HepG2 (cell line): ENCODE measurements around the gene EIF3B. TPM values are rescaled to one million over a fixed set of nuclear protein-coding genes. Genes with fewer than 3 reads are reported as not detected.

ENCODE experiments used
- BCL3 ChIP-seq: sonication (generic); formaldehyde crosslinking; IDR thresholded peaks from 2 replicates; pipeline ENCODE4 v1.5.1; 2020; ENCODE audit warnings: mild to moderate bottlenecking, missing genetic modification reagents, moderate library complexity
- CREBL2 ChIP-seq: sonication (generic); formaldehyde crosslinking; IDR thresholded peaks from 2 replicates; pipeline ENCODE4 v1.8.1; 2023; ENCODE audit warnings: missing genetic modification reagents, mild to moderate bottlenecking, borderline replicate concordance
- DMTF1 ChIP-seq: sonication (generic); formaldehyde crosslinking; IDR thresholded peaks from 2 replicates; pipeline ENCODE4 v1.4.0; 2020; ENCODE audit warnings: mild to moderate bottlenecking, missing genetic modification reagents
- ETV5 ChIP-seq: IDR thresholded peaks from 2 replicates; pipeline ENCODE4 v1.6.1; 2018; ENCODE audit warnings: missing biosample characterization, missing genetic modification reagents, inconsistent platforms, borderline replicate concordance
- FOXA1 ChIP-seq, 2 experiments: fragments of 450-650 bp in 1 of 2; sonication (generic) in 1 of 2; formaldehyde crosslinking in 1 of 2; IDR thresholded peaks; 2 replicates each; pipeline versions ENCODE4 v1.4.0 to v1.6.1; 2016 to 2020; ENCODE audit warnings: missing genetic modification reagents in 1 of 2
- HOXA3 ChIP-seq: sonication (generic); formaldehyde crosslinking; IDR thresholded peaks from 2 replicates; pipeline ENCODE4 v1.5.0; 2020; ENCODE audit warnings: missing genetic modification reagents
- ISX ChIP-seq: sonication (generic); formaldehyde crosslinking; conservative IDR thresholded peaks from 2 replicates; pipeline ENCODE4 v1.5.0; 2020; ENCODE audit warnings: missing genetic modification reagents
- JDP2 ChIP-seq: sonication (generic); formaldehyde crosslinking; IDR thresholded peaks from 2 replicates; pipeline ENCODE4 v1.8.1; 2022; ENCODE audit warnings: missing genetic modification reagents, borderline replicate concordance
- JUN ChIP-seq: sonication (generic); formaldehyde crosslinking; IDR thresholded peaks from 2 replicates; pipeline ENCODE4 v1.4.0; 2020; ENCODE audit warnings: mild to moderate bottlenecking, missing genetic modification reagents
- MEIS2 ChIP-seq: sonication (generic); formaldehyde crosslinking; IDR thresholded peaks from 2 replicates; pipeline ENCODE4 v1.9.0; 2021; ENCODE audit warnings: mild to moderate bottlenecking, missing genetic modification reagents
- MTA3 ChIP-seq: sonication (generic); formaldehyde crosslinking; IDR thresholded peaks from 2 replicates; pipeline ENCODE4 v1.4.0; 2020; ENCODE audit warnings: missing genetic modification reagents
- MYC ChIP-seq: sonication (generic); formaldehyde crosslinking; IDR thresholded peaks from 2 replicates; pipeline ENCODE4 v1.9.0; 2021; ENCODE audit warnings: missing genetic modification reagents, borderline replicate concordance
- NCOR1 ChIP-seq: fragments of 200-600 bp; sonication (generic); IDR thresholded peaks from 2 replicates; pipeline ENCODE4 v1.7.0; 2017; ENCODE audit warnings: antibody characterized with exemption, low read length, borderline replicate concordance
- NR1H2 ChIP-seq: sonication (generic); formaldehyde crosslinking; IDR thresholded peaks from 2 replicates; pipeline ENCODE4 v1.8.1; 2022; ENCODE audit warnings: low read depth, missing genetic modification reagents, borderline replicate concordance
- POLR2A ChIP-seq, 2 experiments: IDR thresholded peaks; 2 replicates each; pipeline ENCODE4 v1.6.1; 2011; ENCODE audit warnings: low read depth in 2 of 2, low read length in 2 of 2, mild to moderate bottlenecking in 1 of 2, moderate library complexity in 1 of 2; ENCODE audit not compliant: insufficient read depth in 1 of 2
- SMARCC2 ChIP-seq: fragments of 450-650 bp; IDR thresholded peaks from 2 replicates; pipeline ENCODE4 v1.6.1; 2017; ENCODE audit warnings: antibody characterized with exemption, mild to moderate bottlenecking
- SMC3 ChIP-seq: IDR thresholded peaks from 2 replicates; pipeline ENCODE4 v1.6.1; 2011; ENCODE audit warnings: low read length, improper control_type of control experiment
- SNRNP70 ChIP-seq: fragments of 200-400 bp; formaldehyde crosslinking; IDR thresholded peaks from 2 replicates; pipeline ENCODE4 v1.6.1; 2017; ENCODE audit warnings: mild to moderate bottlenecking, low read depth, low read length, moderate library complexity
- ZNF513 ChIP-seq: sonication (generic); formaldehyde crosslinking; conservative IDR thresholded peaks from 2 replicates; pipeline ENCODE4 v1.5.0; 2020; ENCODE audit warnings: missing genetic modification reagents
- ZNF550 ChIP-seq: sonication (generic); formaldehyde crosslinking; IDR thresholded peaks from 2 replicates; pipeline ENCODE4 v1.4.0; 2020; ENCODE audit warnings: mild to moderate bottlenecking, missing genetic modification reagents, borderline replicate concordance
- ZNF678 ChIP-seq: sonication (generic); formaldehyde crosslinking; IDR thresholded peaks from 2 replicates; pipeline ENCODE4 v1.4.0; 2020; ENCODE audit warnings: mild to moderate bottlenecking, missing genetic modification reagents
- ZNF879 ChIP-seq: sonication (generic); formaldehyde crosslinking; IDR thresholded peaks from 2 replicates; pipeline ENCODE4 v1.8.1; 2023; ENCODE audit warnings: missing genetic modification reagents
- polyA plus RNA-seq, 8 experiments: library from polyadenylated mRNA; depleted of rRNA in 3 of 8; stranded (reverse) in 7 of 8; unstranded in 1 of 8; fragments of >200 nt; fragmentation: Illumina TruSeq in 4 of 8; extraction: Trizol in 4 of 8; gene quantifications; 2 replicates each; pipeline versions ENCODE4 v1.2.1 to v1.2.3, GENCODE V29; 2011 to 2016; ENCODE audit warnings: low read depth in 4 of 8, missing spikeins in 1 of 8, mixed read lengths in 1 of 8; ENCODE audit not compliant: insufficient read depth in 1 of 8
- total RNA-seq, 5 experiments: library from RNA; depleted of rRNA; stranded (reverse); fragments of >200 nt; fragmentation: Illumina TruSeq; extraction: Trizol; gene quantifications; 2 replicates each; pipeline ENCODE4 v1.2.3, GENCODE V29; 2016; ENCODE audit warnings: low read depth in 1 of 5
- TF ChIP-seq, protein P1 (sequence below): IDR thresholded peaks from 2 replicates; pipeline ENCODE4 v1.6.1; 2016; ENCODE audit warnings: missing compliant biosample characterization, missing genetic modification reagents, borderline replicate concordance
- TF ChIP-seq, protein P2 (sequence below): sonication (generic); formaldehyde crosslinking; IDR thresholded peaks from 2 replicates; pipeline ENCODE4 v1.5.0; 2020; ENCODE audit warnings: missing genetic modification reagents

EIF3B gene
- total and polyA plus RNA-seq, 2 of the 13 experiments (the other 11 are each of a cell fraction or from before 2014, with no cell fraction given): 92.2 to 241 TPM

DNA sequence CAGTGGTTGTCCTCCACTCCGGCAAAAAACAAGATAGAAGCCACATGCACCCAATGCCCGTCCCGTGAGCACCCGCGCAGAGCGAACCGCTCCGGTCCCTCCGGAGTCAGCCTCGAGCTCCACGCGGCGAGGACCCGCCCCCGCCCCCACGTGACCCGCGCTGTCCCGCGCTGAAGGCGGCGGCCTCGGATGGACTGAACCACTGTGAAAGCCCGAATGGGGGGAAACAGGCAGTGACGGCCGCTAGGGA lies 766 bp upstream of the EIF3B start (continued):
- TF ChIP-seq, protein P1, sequence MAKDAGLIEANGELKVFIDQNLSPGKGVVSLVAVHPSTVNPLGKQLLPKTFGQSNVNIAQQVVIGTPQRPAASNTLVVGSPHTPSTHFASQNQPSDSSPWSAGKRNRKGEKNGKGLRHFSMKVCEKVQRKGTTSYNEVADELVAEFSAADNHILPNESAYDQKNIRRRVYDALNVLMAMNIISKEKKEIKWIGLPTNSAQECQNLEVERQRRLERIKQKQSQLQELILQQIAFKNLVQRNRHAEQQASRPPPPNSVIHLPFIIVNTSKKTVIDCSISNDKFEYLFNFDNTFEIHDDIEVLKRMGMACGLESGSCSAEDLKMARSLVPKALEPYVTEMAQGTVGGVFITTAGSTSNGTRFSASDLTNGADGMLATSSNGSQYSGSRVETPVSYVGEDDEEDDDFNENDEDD: peak; percentile 99
- TF ChIP-seq SNRNP70: no peak
- TF ChIP-seq JDP2 (CRISPR knock-in tag): no peak
- no peak for TF ChIP-seq SMARCC2
- TF ChIP-seq DMTF1: no peak
- peak; percentile 96 for TF ChIP-seq MYC (CRISPR knock-in tag)
- TF ChIP-seq HOXA3: peak; percentile 56; the same call in 1 of the 2 replicates
- TF ChIP-seq ZNF550 (CRISPR knock-in tag): no peak
- TF ChIP-seq ZNF678: no peak; the same call in 1 of the 2 replicates
- no peak for TF ChIP-seq FOXA1 (IDR thresholded peaks at IDR 0.05)
- no peak for TF ChIP-seq FOXA1 (CRISPR knock-in tag; IDR thresholded peaks at IDR 0.05)
- no peak for TF ChIP-seq JUN (CRISPR knock-in tag)
- TF ChIP-seq SMC3: no peak
- TF ChIP-seq MEIS2 (CRISPR knock-in tag): peak; percentile 89; the same call in 1 of the 2 replicates
- TF ChIP-seq ZNF879 (CRISPR knock-in tag): peak; percentile 93
- peak; percentile 86 for TF ChIP-seq BCL3 (CRISPR knock-in tag)
- TF ChIP-seq MTA3: no peak
- TF ChIP-seq CREBL2: peak; percentile 72; the same call in 1 of the 2 replicates
- no peak for TF ChIP-seq ZNF513 (CRISPR knock-in tag)
- TF ChIP-seq ISX (CRISPR knock-in tag): peak; percentile 66; the same call in 1 of the 2 replicates
- TF ChIP-seq POLR2A (IDR thresholded peaks at IDR 0.05; ENCODE audit: insufficient read depth in 1 of 2, low read depth in 2 of 2, low read length in 2 of 2): peak; percentile 79 to 98
- TF ChIP-seq ETV5 (CRISPR knock-in tag): no peak; the same call in 1 of the 2 replicates
- TF ChIP-seq NR1H2 (CRISPR knock-in tag): no peak; the same call in 1 of the 2 replicates
- TF ChIP-seq, protein P2, sequence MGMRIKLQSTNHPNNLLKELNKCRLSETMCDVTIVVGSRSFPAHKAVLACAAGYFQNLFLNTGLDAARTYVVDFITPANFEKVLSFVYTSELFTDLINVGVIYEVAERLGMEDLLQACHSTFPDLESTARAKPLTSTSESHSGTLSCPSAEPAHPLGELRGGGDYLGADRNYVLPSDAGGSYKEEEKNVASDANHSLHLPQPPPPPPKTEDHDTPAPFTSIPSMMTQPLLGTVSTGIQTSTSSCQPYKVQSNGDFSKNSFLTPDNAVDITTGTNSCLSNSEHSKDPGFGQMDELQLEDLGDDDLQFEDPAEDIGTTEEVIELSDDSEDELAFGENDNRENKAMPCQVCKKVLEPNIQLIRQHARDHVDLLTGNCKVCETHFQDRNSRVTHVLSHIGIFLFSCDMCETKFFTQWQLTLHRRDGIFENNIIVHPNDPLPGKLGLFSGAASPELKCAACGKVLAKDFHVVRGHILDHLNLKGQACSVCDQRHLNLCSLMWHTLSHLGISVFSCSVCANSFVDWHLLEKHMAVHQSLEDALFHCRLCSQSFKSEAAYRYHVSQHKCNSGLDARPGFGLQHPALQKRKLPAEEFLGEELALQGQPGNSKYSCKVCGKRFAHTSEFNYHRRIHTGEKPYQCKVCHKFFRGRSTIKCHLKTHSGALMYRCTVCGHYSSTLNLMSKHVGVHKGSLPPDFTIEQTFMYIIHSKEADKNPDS: no peak
- TF ChIP-seq NCOR1: no peak
